ENCODE measurements around the gene AK3.
A peak's percentile ranks its signal among the peaks of the same experiment; 100 is the strongest.

Gene AK3

DNA sequence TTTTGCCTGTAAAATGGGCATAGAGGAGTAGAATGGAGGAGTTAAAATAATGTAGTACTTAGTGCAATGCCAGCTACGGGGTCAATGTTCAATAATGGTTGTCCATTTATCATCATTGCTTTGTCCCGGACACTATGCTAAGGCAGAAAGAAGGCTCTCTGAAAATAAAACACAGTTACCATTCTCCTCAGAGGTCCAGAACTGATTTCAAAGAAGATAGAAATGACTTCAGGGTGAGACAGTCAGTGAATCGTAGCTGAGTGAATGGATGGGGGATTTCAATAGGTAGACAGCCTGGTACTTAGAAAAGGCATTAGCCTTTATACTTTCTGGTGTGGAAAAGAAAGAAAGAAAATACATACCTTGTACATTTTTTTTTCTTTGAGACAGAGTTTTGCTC lies 1.2 kb upstream of the AK3 start:
- H3K27ac ChIP-seq (ENCODE audit: poor library complexity, severe bottlenecking) = peak overlapping the region; percentile 73
- no peak for DNase-seq (ENCODE audit: low spot score)
- peaks cover 24% of the 10 kb centered on the region for H3K4me1 ChIP-seq (ENCODE audit: insufficient read depth, poor library complexity, severe bottlenecking)
- H3K27me3 ChIP-seq (ENCODE audit: insufficient read depth, poor library complexity, severe bottlenecking) = no peaks in the 10 kb centered on the region
- H3K36me3 ChIP-seq (ENCODE audit: low read depth) = no peaks in the 10 kb centered on the region
- TF ChIP-seq, protein P1, sequence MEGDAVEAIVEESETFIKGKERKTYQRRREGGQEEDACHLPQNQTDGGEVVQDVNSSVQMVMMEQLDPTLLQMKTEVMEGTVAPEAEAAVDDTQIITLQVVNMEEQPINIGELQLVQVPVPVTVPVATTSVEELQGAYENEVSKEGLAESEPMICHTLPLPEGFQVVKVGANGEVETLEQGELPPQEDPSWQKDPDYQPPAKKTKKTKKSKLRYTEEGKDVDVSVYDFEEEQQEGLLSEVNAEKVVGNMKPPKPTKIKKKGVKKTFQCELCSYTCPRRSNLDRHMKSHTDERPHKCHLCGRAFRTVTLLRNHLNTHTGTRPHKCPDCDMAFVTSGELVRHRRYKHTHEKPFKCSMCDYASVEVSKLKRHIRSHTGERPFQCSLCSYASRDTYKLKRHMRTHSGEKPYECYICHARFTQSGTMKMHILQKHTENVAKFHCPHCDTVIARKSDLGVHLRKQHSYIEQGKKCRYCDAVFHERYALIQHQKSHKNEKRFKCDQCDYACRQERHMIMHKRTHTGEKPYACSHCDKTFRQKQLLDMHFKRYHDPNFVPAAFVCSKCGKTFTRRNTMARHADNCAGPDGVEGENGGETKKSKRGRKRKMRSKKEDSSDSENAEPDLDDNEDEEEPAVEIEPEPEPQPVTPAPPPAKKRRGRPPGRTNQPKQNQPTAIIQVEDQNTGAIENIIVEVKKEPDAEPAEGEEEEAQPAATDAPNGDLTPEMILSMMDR (IDR thresholded peaks at IDR 0.05; ENCODE audit: poor library complexity, severe bottlenecking) = no peak
- ATAC-seq (ENCODE audit: low read depth) = no peak
- peak overlapping the region; percentile 62 for H3K4me3 ChIP-seq (ENCODE audit: severe bottlenecking)
- H3K9me3 ChIP-seq (ENCODE audit: severe bottlenecking) = no peaks in the 10 kb centered on the region

DNA sequence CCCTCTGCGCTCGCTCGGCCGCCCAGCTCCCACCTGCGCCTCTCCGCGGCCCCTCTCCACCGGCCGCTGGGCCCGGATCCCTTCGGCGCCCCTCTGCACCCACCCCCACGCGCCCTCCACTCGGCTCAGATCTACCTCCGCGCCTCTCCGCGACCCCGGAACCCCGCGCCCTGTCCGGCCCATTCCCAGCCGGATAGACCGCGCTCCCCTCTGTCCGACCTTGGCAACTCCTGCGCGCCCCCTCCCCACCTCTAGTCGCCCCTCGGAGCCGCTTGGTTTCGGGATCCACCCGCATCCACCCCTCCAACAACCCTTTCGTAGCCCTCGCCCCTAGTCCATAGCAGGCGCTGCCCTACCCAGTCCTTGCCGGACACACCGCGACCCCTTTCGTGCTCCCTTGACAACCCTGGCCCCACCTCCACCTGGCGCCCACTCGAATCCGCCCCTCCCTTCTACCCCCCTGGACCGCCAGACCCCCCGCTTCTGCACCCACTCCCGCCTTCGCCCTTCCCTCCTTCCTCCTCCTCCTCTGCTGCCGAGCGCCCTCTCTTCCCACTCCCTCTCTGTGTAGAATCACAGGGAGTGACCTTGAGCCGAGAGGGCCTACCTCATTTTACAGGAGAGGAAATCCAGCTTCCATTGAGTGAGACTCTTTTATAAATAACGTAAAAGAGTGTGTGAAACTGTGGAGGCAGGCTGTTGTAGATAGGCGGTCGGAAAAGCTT lies 525 bp upstream of the AK3 start:
- no peaks in the 10 kb centered on the region for H3K9me3 ChIP-seq (ENCODE audit: severe bottlenecking)
- H3K27ac ChIP-seq (ENCODE audit: poor library complexity, severe bottlenecking) = peak overlapping the region; percentile 73
- TF ChIP-seq, protein P1 (IDR thresholded peaks at IDR 0.05; ENCODE audit: poor library complexity, severe bottlenecking) = no peak
- H3K36me3 ChIP-seq (ENCODE audit: low read depth) = no peaks in the 10 kb centered on the region
- H3K4me3 ChIP-seq (ENCODE audit: severe bottlenecking) = peak overlapping the region; percentile 62
- no peaks in the 10 kb centered on the region for H3K27me3 ChIP-seq (ENCODE audit: insufficient read depth, poor library complexity, severe bottlenecking)
- no peak for DNase-seq (ENCODE audit: low spot score)
- peaks cover 24% of the 10 kb centered on the region for H3K4me1 ChIP-seq (ENCODE audit: insufficient read depth, poor library complexity, severe bottlenecking)
- ATAC-seq (ENCODE audit: low read depth) = peak; percentile 14

DNA sequence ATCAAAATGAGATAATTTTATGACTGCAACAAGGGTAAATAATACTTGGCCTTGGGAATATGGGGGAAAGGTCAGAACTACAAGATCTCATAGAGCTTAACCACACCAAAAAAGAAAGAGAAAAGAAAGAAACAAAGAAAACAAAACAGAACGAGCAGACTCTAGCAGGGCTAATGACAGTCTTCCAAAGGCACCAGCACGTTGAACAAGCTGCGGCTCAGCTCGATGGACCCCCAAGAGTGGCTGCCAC lies 689 bp downstream of the AK3 start:
- Histone ChIP-seq H3K36me3 (ENCODE audit: low read depth) (no peaks in the 10 kb centered on the region), H3K4me3 (ENCODE audit: severe bottlenecking) (peak overlapping the region; percentile 62), H3K27ac (ENCODE audit: poor library complexity, severe bottlenecking) (peak overlapping the region; percentile 73), H3K9me3 (ENCODE audit: severe bottlenecking) (no peaks in the 10 kb centered on the region), H3K27me3 (ENCODE audit: insufficient read depth, poor library complexity, severe bottlenecking) (no peaks in the 10 kb centered on the region), H3K4me1 (ENCODE audit: insufficient read depth, poor library complexity, severe bottlenecking) (peaks cover 24% of the 10 kb centered on the region)
- DNase-seq (ENCODE audit: low spot score) (no peak), ATAC-seq (ENCODE audit: low read depth) (no peak)
- TF ChIP-seq, protein P1 (IDR thresholded peaks at IDR 0.05; ENCODE audit: poor library complexity, severe bottlenecking) = no peak

DNA sequence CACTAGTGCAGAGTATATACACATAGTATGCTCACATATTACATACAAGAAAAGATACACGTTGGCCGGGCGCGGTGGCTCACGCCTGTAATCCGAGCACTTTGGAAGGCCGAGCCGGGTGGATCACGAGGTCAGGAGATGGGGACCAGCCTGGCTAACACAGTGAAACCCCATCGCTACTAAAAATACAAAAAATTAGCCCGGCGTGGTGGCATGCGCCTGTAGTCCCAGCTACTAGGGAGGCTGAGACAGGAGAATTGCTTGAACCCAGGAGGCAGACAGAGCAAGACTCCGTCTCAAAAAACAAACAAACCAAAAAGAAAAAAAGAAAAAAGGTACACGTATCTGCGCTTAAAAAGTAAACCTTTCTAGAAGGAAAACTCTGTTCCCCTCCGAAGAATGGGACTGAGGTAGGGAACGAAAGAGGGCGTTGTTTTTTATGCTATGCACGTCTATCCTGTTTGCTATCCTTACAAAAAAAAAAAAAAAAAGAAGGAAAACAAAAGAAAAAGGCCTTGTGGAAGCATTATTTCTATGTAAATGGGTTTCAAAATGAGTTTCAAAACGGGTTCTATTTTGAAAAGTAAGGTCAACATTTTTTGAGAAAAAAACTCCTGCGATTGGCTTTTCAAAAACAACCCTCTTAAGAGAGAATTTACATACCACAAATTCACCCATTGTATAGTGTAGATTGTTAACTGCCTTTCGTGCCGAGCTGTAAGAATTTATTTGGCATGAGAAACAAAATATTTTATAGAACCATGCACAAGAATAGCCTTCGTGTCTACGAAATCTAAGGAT lies 1.2 kb downstream of the AK3 start:
- TF ChIP-seq, protein P1 (IDR thresholded peaks at IDR 0.05; ENCODE audit: poor library complexity, severe bottlenecking) = no peak
- ATAC-seq (ENCODE audit: low read depth) (no peak), DNase-seq (ENCODE audit: low spot score) (no peak)
- no peaks in the 10 kb centered on the region; the same call in 1 of the 2 replicates for H3K36me3 ChIP-seq (ENCODE audit: low read depth)
- peak overlapping the region; percentile 62 for H3K4me3 ChIP-seq (ENCODE audit: severe bottlenecking)
- H3K27ac ChIP-seq (ENCODE audit: poor library complexity, severe bottlenecking) = peak overlapping the region; percentile 73
- H3K27me3 ChIP-seq (ENCODE audit: insufficient read depth, poor library complexity, severe bottlenecking) = no peaks in the 10 kb centered on the region
- H3K4me1 ChIP-seq (ENCODE audit: insufficient read depth, poor library complexity, severe bottlenecking) = peaks cover 24% of the 10 kb centered on the region
- H3K9me3 ChIP-seq (ENCODE audit: severe bottlenecking) = no peaks in the 10 kb centered on the region

All from RWPE2 (cell line).